Spleen (tissue), 11 donors: ENCODE results near the gene LDLRAD2. TPM values are rescaled to one million over a fixed set of nuclear protein-coding genes. Genes with fewer than 3 reads are reported as not detected.
A peak's percentile ranks its signal among the peaks of the same experiment; 100 is the strongest.
"Not testable (repeated sequence)": the region's sequence is repeated elsewhere in the genome, so short reads cannot be mapped to it uniquely, and the experiment has no call there.

Experiments used
- DNase-seq: peaks from one replicate; pipeline ENCODE4 v3.0.0-alpha.2; 2020
- H3K27ac ChIP-seq, 8 donors: fragments of 200-600 bp; sonication (generic) in 7 of 8; 1 replicate in 4 of 8; 2 replicates in 4 of 8; pipeline versions ENCODE4 v1.5.0 to v1.8.0; 2016 to 2021; ENCODE audit warnings: inconsistent platforms in 4 of 8, mild to moderate bottlenecking in 4 of 8, moderate library complexity in 1 of 8
- H3K27me3 ChIP-seq, 7 donors: fragments of 200-600 bp; sonication (generic) in 6 of 7; replicated peaks in 1 of 7; 1 replicate in 4 of 7; 2 replicates in 3 of 7; pipeline versions ENCODE4 v1.5.0 to v1.8.0; 2016 to 2021; ENCODE audit warnings: inconsistent platforms in 3 of 7, mild to moderate bottlenecking in 1 of 7
- H3K36me3 ChIP-seq, 6 donors: fragments of 200-600 bp; sonication (generic) in 5 of 6; 1 replicate in 4 of 6; 2 replicates in 2 of 6; pipeline versions ENCODE4 v1.5.0 to v1.8.0; 2016 to 2021; ENCODE audit warnings: inconsistent platforms in 2 of 6
- H3K4me1 ChIP-seq, 6 donors: fragments of 200-600 bp; sonication (generic) in 5 of 6; 1 replicate in 3 of 6; 2 replicates in 3 of 6; pipeline versions ENCODE4 v1.5.0 to v1.8.0; 2016 to 2021; ENCODE audit warnings: inconsistent platforms in 3 of 6
- H3K4me3 ChIP-seq, 8 donors: fragments of 200-600 bp; sonication (generic) in 7 of 8; 1 replicate in 4 of 8; 2 replicates in 4 of 8; pipeline versions ENCODE4 v1.5.0 to v1.8.0; 2016 to 2021; ENCODE audit warnings: inconsistent platforms in 4 of 8, mild to moderate bottlenecking in 4 of 8, moderate library complexity in 2 of 8
- H3K9me3 ChIP-seq, 8 donors: fragments of 200-600 bp; sonication (generic) in 7 of 8; 1 replicate in 4 of 8; 2 replicates in 4 of 8; pipeline versions ENCODE4 v1.5.0 to v1.8.0; 2016 to 2021; ENCODE audit warnings: inconsistent platforms in 4 of 8
- POLR2A ChIP-seq, 3 donors: fragments of 450-650 bp; IDR thresholded peaks; one replicate each; pipeline ENCODE4 v1.5.1; 2017; ENCODE audit warnings: antibody characterized with exemption in 3 of 3, mild to moderate bottlenecking in 1 of 3
- POLR2AphosphoS5 ChIP-seq, 3 donors: sonication (generic); formaldehyde crosslinking; IDR thresholded peaks; one replicate each; pipeline ENCODE4 v1.5.1; 2017; ENCODE audit warnings: antibody characterized with exemption in 3 of 3
- WGBS, 5 donors: extraction: QIAGEN DNeasy Blood & Tissue Kit in 3 of 5; methylation state at CpG; one replicate each; pipeline versions ENCODE4 v1.1.5 to v1.1.7; 2013 to 2018; 5-methylcytosine and 5-hydroxymethylcytosine counted together
- intact Hi-C: fragments of 100-400 bp; cut with DNase I; formaldehyde crosslinking; loops from one replicate; pipeline ENCODE4 v1.15.0; 2023; ENCODE audit warnings: low total_unique reads
- polyA plus RNA-seq, 3 donors: library from polyadenylated mRNA; stranded (reverse); fragments of 200-250 nt; gene quantifications; one replicate each; pipeline ENCODE4 v1.2.1, GENCODE V29; 2013
- total RNA-seq, 7 donors: library from RNA; depleted of rRNA in 3 of 7; stranded (reverse); fragments of >200 nt in 3 of 7; fragmentation: NEBNext Ultra II Directional in 4 of 7; extraction: Animal tissue kit (Norgen Biotek cat#: 25700) in 4 of 7; gene quantifications; one replicate each; pipeline versions ENCODE4 v1.1.0 to v1.2.1, GENCODE V29; 2016 to 2021
- TF ChIP-seq, protein P1 (sequence below), 11 experiments: fragments of 200-600 bp in 7 of 11; fragments of 450-650 bp in 4 of 11; sonication (generic) in 4 of 11; IDR thresholded peaks in 8 of 11; conservative IDR thresholded peaks in 3 of 11; 1 replicate in 7 of 11; 2 replicates in 4 of 11; pipeline versions ENCODE4 v1.4.0 to v1.8.0; 2016 to 2021; ENCODE audit warnings: antibody characterized with exemption in 11 of 11, inconsistent platforms in 4 of 11, mild to moderate bottlenecking in 1 of 11
- donor health status: healthy with polysubstance abuse.
- donor health status: DM: no; HTN: no; CAD: no; lungs with moderate emphysema.
- donor health status: DM: no; HTN: no; CAD: no.
- donor health status: Bipolar disorder and iron deficiency.
- donor health status: healthy.
- donor health status: DM: no; HTN: no; CAD: no.
- donor health status: DM: yes; HTN: yes; CAD: no.

LDLRAD2 gene
- total and polyA plus RNA-seq, 10 donors: 0.94 to 4.3 (median 1.4) TPM

DNA sequence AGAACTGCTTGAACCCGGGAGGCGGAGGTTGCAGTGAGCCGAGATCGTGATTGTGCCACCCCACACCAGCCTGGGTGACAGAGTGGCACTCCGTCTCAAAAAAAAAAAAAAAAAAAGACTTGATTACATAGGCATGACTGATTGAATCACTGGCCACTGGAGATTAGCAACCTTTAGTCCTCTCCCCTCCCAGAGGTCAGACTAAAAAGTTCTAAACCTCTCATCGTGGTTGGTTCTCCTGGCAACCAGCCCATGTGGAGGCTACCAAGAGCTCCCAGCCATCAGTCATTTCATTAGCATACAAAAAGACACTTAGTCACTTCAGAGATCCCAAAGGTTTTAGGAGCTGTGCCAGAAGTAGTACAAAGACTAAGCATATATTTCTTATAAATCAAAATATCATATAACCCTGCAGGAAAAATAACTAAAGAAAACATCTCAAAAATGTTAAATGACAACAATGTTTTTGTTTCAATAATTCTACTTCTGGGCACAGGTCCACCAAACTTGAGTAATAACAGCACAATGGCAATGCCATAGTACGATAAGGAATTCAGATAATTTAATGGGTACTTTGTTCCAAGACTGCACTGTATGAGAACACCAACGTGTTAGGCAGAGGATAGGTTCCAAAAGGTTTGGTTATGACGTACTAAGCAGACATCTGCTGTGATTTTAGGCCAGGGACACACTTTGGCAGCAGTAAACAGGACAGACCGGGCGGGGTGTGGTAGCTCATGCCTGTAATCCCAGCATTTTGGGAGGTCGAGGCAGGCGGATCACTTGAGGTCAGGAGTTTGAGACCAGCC lies 47.2 kb upstream of the LDLRAD2 start:
- Histone ChIP-seq H3K4me1 (peaks cover 26 to 100% (median 93%) of the 10 kb centered on the region in 6 donors), H3K27me3 (no peaks in the 10 kb centered on the region), H3K4me3 (no peak overlapping the region), H3K9me3 (no peaks in the 10 kb centered on the region), H3K27ac (peak overlapping the region in 5 of 8 donors; percentile 3 to 61 (median 41)), H3K36me3 (peaks cover 0 to 6% (median 0%) of the 10 kb centered on the region in 6 donors)
- intact Hi-C loops: no loop called here
- DNase-seq: no peak
- TF ChIP-seq, protein P1, sequence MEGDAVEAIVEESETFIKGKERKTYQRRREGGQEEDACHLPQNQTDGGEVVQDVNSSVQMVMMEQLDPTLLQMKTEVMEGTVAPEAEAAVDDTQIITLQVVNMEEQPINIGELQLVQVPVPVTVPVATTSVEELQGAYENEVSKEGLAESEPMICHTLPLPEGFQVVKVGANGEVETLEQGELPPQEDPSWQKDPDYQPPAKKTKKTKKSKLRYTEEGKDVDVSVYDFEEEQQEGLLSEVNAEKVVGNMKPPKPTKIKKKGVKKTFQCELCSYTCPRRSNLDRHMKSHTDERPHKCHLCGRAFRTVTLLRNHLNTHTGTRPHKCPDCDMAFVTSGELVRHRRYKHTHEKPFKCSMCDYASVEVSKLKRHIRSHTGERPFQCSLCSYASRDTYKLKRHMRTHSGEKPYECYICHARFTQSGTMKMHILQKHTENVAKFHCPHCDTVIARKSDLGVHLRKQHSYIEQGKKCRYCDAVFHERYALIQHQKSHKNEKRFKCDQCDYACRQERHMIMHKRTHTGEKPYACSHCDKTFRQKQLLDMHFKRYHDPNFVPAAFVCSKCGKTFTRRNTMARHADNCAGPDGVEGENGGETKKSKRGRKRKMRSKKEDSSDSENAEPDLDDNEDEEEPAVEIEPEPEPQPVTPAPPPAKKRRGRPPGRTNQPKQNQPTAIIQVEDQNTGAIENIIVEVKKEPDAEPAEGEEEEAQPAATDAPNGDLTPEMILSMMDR (IDR thresholded peaks at IDR 0.05 in 8 of 11, conservative IDR thresholded peaks at IDR 0.05 in 3 of 11): no peak
- no peak for TF ChIP-seq POLR2AphosphoS5 (IDR thresholded peaks at IDR 0.05)
- TF ChIP-seq POLR2A (IDR thresholded peaks at IDR 0.05): no peak
- WGBS, 5 donors: 63 to 76% (median 69%) methylated on average over 13 of the region's 13 CpGs

DNA sequence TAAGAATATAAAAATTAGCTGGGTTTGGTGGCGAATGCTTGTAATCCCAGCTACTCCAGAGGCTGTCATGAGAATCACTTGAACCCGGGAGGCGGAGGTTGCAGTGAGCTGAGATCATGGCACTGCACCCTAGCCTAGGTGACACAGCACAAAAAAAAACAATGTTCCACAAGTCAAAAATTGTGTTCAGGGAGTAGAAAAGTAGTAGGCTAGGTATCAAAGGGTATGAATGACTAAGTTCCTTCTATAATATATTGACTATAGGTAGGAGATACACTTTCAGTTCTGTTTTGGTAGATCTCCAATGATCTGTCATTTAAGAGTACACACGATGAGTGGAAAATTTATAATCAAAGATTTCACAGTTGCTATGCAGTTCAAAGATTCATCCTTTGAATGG lies 45.9 kb upstream of the LDLRAD2 start:
- H3K4me3 ChIP-seq: no peak overlapping the region
- H3K27ac ChIP-seq: peak overlapping the region in 2 of 8 donors; percentile 80 to 84
- no peaks in the 10 kb centered on the region for H3K9me3 ChIP-seq
- H3K27me3 ChIP-seq: no peaks in the 10 kb centered on the region
- TF ChIP-seq POLR2A (IDR thresholded peaks at IDR 0.05): no peak
- TF ChIP-seq POLR2AphosphoS5 (IDR thresholded peaks at IDR 0.05): no peak
- TF ChIP-seq, protein P1 (IDR thresholded peaks at IDR 0.05 in 8 of 11, conservative IDR thresholded peaks at IDR 0.05 in 3 of 11): no peak
- peaks cover 0 to 6% (median 0%) of the 10 kb centered on the region in 6 donors for H3K36me3 ChIP-seq
- intact Hi-C loops: no loop called here
- no peak for DNase-seq
- peaks cover 26 to 100% (median 87%) of the 10 kb centered on the region in 6 donors for H3K4me1 ChIP-seq
- WGBS, 5 donors: 68 to 94% (median 84%) methylated on average over 4 of the region's 4 CpGs

DNA sequence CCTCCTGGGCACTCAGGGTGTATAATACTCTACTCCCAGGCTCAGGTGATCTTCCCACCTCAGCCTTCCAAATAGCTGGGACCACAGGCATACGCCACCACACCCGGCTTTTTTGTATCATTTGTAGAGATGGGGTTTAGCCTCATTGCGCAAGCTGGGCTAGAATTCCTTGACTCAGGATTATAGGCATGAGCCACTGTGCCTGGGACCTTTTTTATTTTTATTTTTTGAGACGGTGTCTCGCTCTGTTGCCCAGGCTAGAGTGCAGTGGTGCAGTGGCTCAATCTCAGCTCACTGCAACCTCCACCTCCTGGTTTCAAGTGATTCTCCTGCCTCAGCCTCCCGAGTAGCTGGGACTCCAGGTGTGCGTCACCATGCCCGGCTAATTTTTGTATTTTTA lies 45.0 kb upstream of the LDLRAD2 start:
- DNase-seq, H3K4me3 ChIP-seq, H3K36me3 ChIP-seq, H3K9me3 ChIP-seq, H3K27me3 ChIP-seq, intact Hi-C loops: not testable (repeated sequence)
- H3K27ac ChIP-seq: peak overlapping the region in 4 of 8 donors; percentile 3 to 84 (median 82)
- H3K4me1 ChIP-seq: peaks cover 26 to 100% (median 82%) of the 10 kb centered on the region in 6 donors
- WGBS, 5 donors: 83 to 97% (median 93%) methylated on average over 8 of the region's 8 CpGs

DNA sequence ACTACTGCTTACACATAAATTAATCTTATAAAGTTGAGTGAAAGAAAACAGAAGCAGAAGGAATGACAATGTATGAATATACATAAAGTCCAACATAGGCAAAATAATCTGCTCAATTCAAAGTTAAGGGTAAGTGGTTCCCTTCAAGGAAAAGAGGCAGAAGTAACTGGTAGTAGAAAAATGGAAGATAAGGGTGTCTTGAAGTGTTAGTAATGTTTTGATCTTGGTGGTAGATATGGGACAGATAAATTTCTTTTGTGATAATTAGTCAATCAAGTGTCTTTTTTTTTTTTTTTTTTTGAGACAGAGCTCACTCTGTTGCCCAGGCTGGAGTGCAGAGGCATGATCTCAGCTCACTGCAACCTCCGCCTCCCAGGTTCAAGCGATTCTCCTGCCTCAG lies 41.9 kb upstream of the LDLRAD2 start:
- Histone ChIP-seq H3K27me3 (no peaks in the 10 kb centered on the region), H3K4me1 (peaks cover 21 to 100% (median 80%) of the 10 kb centered on the region in 6 donors), H3K9me3 (no peaks in the 10 kb centered on the region), H3K36me3 (peaks cover 0 to 6% (median 0%) of the 10 kb centered on the region in 6 donors), H3K4me3 (no peak overlapping the region), H3K27ac (peak overlapping the region in 2 of 8 donors; percentile 55 to 84)
- intact Hi-C loops: no loop called here
- 90 to 100% (median 97%) methylated on average over 2 of the region's 2 CpGs for WGBS, 5 donors
- TF ChIP-seq, protein P1 (IDR thresholded peaks at IDR 0.05 in 8 of 11, conservative IDR thresholded peaks at IDR 0.05 in 3 of 11): no peak
- TF ChIP-seq POLR2A (IDR thresholded peaks at IDR 0.05) (no peak), POLR2AphosphoS5 (IDR thresholded peaks at IDR 0.05) (no peak)
- DNase-seq: no peak

DNA sequence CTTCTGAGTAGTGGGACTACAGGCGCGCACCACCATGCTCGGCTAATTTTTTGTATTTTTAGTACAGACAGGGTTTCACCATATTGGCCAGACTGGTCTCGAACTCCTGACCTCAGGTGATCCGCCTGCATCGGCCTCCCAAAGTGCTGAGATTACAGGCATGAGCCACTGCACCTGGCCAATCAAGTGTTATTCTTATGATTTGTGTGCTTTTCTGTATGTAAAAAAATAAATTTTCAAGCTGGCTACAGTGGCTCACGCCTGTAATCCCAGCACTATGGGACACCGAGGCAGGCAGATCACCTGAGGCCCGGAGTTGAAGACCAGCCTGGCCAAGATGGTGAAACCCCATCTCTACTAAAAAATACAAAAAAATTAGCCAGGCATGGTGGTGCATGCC lies 41.5 kb upstream of the LDLRAD2 start:
- WGBS, 5 donors: 89 to 97% (median 91%) methylated on average over 9 of the region's 9 CpGs
- H3K36me3 ChIP-seq, H3K27me3 ChIP-seq, DNase-seq, intact Hi-C loops, H3K9me3 ChIP-seq, H3K4me3 ChIP-seq: not testable (repeated sequence)
- Histone ChIP-seq H3K4me1 (peaks cover 19 to 100% (median 83%) of the 10 kb centered on the region in 6 donors), H3K27ac (peak overlapping the region in 3 of 8 donors; percentile 15 to 72 (median 55))

DNA sequence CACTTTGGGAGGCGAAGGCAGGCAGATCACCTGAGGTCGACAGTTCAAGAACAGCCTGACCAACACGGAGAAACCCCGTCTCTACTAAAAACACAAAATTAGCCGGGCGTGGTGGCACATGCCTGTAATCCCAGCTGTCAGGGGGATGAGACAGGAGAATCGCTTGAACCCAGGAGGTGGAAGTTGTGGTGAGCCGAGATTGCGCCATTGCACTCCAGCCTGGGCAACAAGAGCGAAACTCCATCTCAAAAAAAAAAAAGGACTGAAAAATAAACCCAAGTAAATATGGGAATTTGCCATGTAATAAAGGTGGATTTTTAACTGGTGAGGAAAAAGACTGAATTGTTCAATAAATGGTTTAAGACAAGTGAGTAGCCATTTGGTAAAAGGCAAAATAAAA lies 40.4 kb upstream of the LDLRAD2 start:
- 50 to 85% (median 62%) methylated on average over 10 of the region's 10 CpGs for WGBS, 5 donors
- Histone ChIP-seq H3K27ac (peak overlapping the region in 3 of 8 donors; percentile 55 to 72 (median 67)), H3K4me1 (peaks cover 22 to 100% (median 83%) of the 10 kb centered on the region in 6 donors)
- H3K36me3 ChIP-seq, H3K4me3 ChIP-seq, H3K27me3 ChIP-seq, intact Hi-C loops, H3K9me3 ChIP-seq: not testable (repeated sequence)
- DNase-seq: peak; percentile 80
